Measurements from ENCODE around the gene ETV3. TPM values are rescaled to one million over a fixed set of nuclear protein-coding genes. Genes with fewer than 3 reads are reported as not detected.

ETV3 gene
- total and polyA plus RNA-seq, 5 donors from 2014 or later = 6.2 to 89.5 (median 9.0) TPM

DNA sequence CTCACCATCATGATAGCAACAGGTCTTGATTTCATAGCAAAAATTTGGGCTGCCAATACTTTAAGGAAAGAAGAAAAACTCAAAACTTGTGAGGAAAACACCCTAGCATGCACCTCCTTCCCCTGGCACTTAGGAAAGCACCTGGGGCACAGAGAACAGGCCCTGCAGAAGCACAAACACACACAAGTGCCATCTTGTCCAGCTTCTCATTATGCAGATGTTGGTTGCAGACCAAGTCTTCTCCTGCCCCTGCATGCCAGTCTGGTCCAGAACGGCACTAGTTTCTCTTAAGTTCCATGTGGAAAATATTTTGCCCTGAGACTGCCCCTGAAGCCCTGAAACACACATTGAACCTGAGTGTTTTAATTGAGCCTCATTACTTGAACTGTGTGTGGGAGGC lies 6.3 kb upstream of the ETV3 start:
- Mint-ChIP-seq H3K36me3 (no peaks in the 10 kb centered on the region), H3K4me3 (no peak overlapping the region), H3K27me3 (peaks cover 22% of the 10 kb centered on the region), H3K27ac (no peak overlapping the region), H3K4me1 (peaks cover 3 to 16% (median 5%) of the 10 kb centered on the region in 4 donors), H3K9me3 (no peaks in the 10 kb centered on the region)
- Histone ChIP-seq H3K27ac (ENCODE audit: insufficient read depth, low read length, poor library complexity, severe bottlenecking) (no peak overlapping the region), H3K36me3 (ENCODE audit: control insufficient read depth, insufficient read depth, low read length) (no peaks in the 10 kb centered on the region), H3K4me3 (ENCODE audit: low read depth, low read length) (no peak overlapping the region), H3K9me3 (ENCODE audit: control insufficient read depth in 2 of 2, low read length in 2 of 2) (no peaks in the 10 kb centered on the region), H3K27me3 (ENCODE audit: control insufficient read depth, insufficient read depth, low read length) (peaks cover 13% of the 10 kb centered on the region), H3K4me1 (ENCODE audit: control insufficient read depth, insufficient read depth, low read length, poor library complexity, severe bottlenecking) (no peaks in the 10 kb centered on the region)
- no peak for ATAC-seq (ENCODE audit: low read depth in 2 of 2)
- no peak for DNase-seq

GRCh38 chr1:157142765-157143423 lies 4.7 kb upstream of the ETV3 start:
- no peak overlapping the region for H3K27ac Mint-ChIP-seq
- H3K9me3 Mint-ChIP-seq = no peaks in the 10 kb centered on the region
- H3K9me3 ChIP-seq (ENCODE audit: control insufficient read depth in 2 of 2, low read length in 2 of 2) = no peaks in the 10 kb centered on the region
- peaks cover 22% of the 10 kb centered on the region for H3K27me3 Mint-ChIP-seq
- no peak for DNase-seq
- peaks cover 10% of the 10 kb centered on the region for H3K4me1 ChIP-seq (ENCODE audit: control insufficient read depth, insufficient read depth, low read length, poor library complexity, severe bottlenecking)
- no peaks in the 10 kb centered on the region for H3K36me3 Mint-ChIP-seq
- H3K27me3 ChIP-seq (ENCODE audit: control insufficient read depth, insufficient read depth, low read length) = peaks cover 11% of the 10 kb centered on the region
- H3K4me1 Mint-ChIP-seq = peaks cover 10 to 24% (median 13%) of the 10 kb centered on the region in 4 donors
- no peak overlapping the region for H3K4me3 ChIP-seq (ENCODE audit: low read depth, low read length)
- no peak overlapping the region for H3K27ac ChIP-seq (ENCODE audit: insufficient read depth, low read length, poor library complexity, severe bottlenecking)
- H3K4me3 Mint-ChIP-seq = peak overlapping the region in 1 of 4 donors; percentile 62
- H3K36me3 ChIP-seq (ENCODE audit: control insufficient read depth, insufficient read depth, low read length) = no peaks in the 10 kb centered on the region
- ATAC-seq (ENCODE audit: low read depth in 2 of 2) = no peak

- Mint-ChIP-seq H3K4me3 (no peak overlapping the region), H3K27me3 (peaks cover 22% of the 10 kb centered on the region), H3K27ac (no peak overlapping the region), H3K9me3 (no peaks in the 10 kb centered on the region), H3K36me3 (no peaks in the 10 kb centered on the region), H3K4me1 (peaks cover 10 to 29% (median 17%) of the 10 kb centered on the region in 4 donors)
- peaks cover 11% of the 10 kb centered on the region for H3K27me3 ChIP-seq (ENCODE audit: control insufficient read depth, insufficient read depth, low read length)
- H3K27ac ChIP-seq (ENCODE audit: insufficient read depth, low read length, poor library complexity, severe bottlenecking) = no peak overlapping the region
- peaks cover 16% of the 10 kb centered on the region for H3K4me1 ChIP-seq (ENCODE audit: control insufficient read depth, insufficient read depth, low read length, poor library complexity, severe bottlenecking)
- H3K4me3 ChIP-seq (ENCODE audit: low read depth, low read length) = no peak overlapping the region
- no peak for DNase-seq
- ATAC-seq (ENCODE audit: low read depth in 2 of 2) = no peak
- no peaks in the 10 kb centered on the region for H3K9me3 ChIP-seq (ENCODE audit: control insufficient read depth in 2 of 2, low read length in 2 of 2)
- no peaks in the 10 kb centered on the region for H3K36me3 ChIP-seq (ENCODE audit: control insufficient read depth, insufficient read depth, low read length)
These were observed 4.0 kb upstream of the ETV3 start for GRCh38 chr1:157142201-157142600.

DNA sequence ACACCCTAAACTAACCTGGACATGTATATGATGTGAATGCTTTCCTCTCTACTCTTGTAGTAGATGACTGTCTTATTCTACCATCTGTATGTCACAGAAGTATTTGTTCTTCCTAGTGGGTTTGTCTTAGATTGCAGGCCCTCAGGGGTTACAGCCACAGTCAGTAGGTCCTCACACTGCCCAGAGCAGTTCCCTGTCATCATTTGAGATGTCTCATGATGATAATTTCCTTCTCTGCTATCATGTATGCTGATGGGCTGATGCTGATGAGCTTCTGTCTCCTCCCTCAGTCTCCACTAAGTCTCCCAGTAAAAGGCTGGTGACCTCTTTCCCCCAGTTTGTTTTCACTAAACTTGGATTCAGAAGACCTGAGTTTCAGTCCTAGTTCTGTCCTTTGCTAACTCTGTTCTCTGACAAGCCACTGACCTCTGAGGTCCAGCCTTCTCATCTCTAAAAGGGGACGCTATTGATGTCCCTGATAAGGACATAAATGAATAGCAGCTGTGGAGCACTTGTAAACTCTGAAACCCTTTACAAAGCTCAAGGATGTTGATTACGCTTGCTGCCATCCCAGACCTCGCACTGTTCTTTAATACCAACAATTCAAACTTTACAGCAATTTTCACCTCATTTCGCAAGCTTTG lies 3.1 kb upstream of the ETV3 start:
- no peak for DNase-seq
- Mint-ChIP-seq H3K27me3 (peaks cover 22% of the 10 kb centered on the region), H3K27ac (peak overlapping the region; percentile 26 to 96 (median 42)), H3K9me3 (no peaks in the 10 kb centered on the region), H3K4me1 (peaks cover 17 to 38% (median 24%) of the 10 kb centered on the region in 4 donors), H3K36me3 (peaks cover 4% of the 10 kb centered on the region), H3K4me3 (peak overlapping the region in 1 of 4 donors; percentile 88)
- Histone ChIP-seq H3K9me3 (ENCODE audit: control insufficient read depth in 2 of 2, low read length in 2 of 2) (no peaks in the 10 kb centered on the region), H3K4me3 (ENCODE audit: low read depth, low read length) (no peak overlapping the region), H3K36me3 (ENCODE audit: control insufficient read depth, insufficient read depth, low read length) (no peaks in the 10 kb centered on the region), H3K4me1 (ENCODE audit: control insufficient read depth, insufficient read depth, low read length, poor library complexity, severe bottlenecking) (peaks cover 24% of the 10 kb centered on the region), H3K27ac (ENCODE audit: insufficient read depth, low read length, poor library complexity, severe bottlenecking) (no peak overlapping the region), H3K27me3 (ENCODE audit: control insufficient read depth, insufficient read depth, low read length) (peaks cover 4% of the 10 kb centered on the region)
- no peak for ATAC-seq (ENCODE audit: low read depth in 2 of 2)

DNA sequence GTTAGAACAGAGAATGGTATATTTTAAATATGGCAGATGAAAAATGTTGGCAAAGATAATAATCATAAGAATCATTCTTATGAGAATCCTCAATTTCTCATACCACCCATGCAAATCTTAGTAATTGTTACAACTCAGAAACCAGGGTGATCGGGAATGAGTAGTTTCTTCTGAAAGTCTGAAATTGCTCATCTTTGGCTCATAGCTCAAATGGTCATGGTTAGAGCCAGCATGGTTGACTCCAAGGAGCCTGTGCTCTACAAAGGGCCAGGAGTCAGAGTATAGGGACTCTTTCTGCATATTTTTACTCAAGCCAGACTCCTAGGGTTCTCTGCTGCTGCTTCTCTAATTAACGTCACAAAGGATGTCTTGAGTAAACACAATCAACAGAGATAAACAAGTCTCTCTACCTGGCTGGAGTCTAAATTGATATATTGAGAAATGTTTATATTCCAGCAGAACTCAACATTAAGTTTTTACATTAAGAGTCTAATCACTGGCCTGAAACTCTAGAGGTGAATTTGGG lies 1.9 kb upstream of the ETV3 start:
- H3K27me3 ChIP-seq (ENCODE audit: control insufficient read depth, insufficient read depth, low read length) = peaks cover 2% of the 10 kb centered on the region
- DNase-seq (no peak), ATAC-seq (ENCODE audit: low read depth in 2 of 2) (no peak)
- no peak overlapping the region for H3K4me3 ChIP-seq (ENCODE audit: low read depth, low read length)
- Mint-ChIP-seq H3K27me3 (peaks cover 22% of the 10 kb centered on the region), H3K36me3 (peaks cover 11% of the 10 kb centered on the region), H3K27ac (peak overlapping the region; percentile 42 to 96 (median 65)), H3K9me3 (no peaks in the 10 kb centered on the region), H3K4me3 (peak overlapping the region in 3 of 4 donors; percentile 14 to 95 (median 88)), H3K4me1 (peaks cover 18 to 44% (median 35%) of the 10 kb centered on the region in 4 donors)
- H3K9me3 ChIP-seq (ENCODE audit: control insufficient read depth in 2 of 2, low read length in 2 of 2) = no peaks in the 10 kb centered on the region
- peaks cover 5% of the 10 kb centered on the region for H3K36me3 ChIP-seq (ENCODE audit: control insufficient read depth, insufficient read depth, low read length)
- H3K4me1 ChIP-seq (ENCODE audit: control insufficient read depth, insufficient read depth, low read length, poor library complexity, severe bottlenecking) = peaks cover 35% of the 10 kb centered on the region
- no peak overlapping the region for H3K27ac ChIP-seq (ENCODE audit: insufficient read depth, low read length, poor library complexity, severe bottlenecking)

GRCh38 chr1:157139052-157139715 lies 989 bp upstream of the ETV3 start:
- Mint-ChIP-seq H3K27me3 (peaks cover 16% of the 10 kb centered on the region), H3K36me3 (peaks cover 19% of the 10 kb centered on the region), H3K27ac (peak overlapping the region; percentile 89 to 97 (median 96)), H3K4me1 (peaks cover 24 to 54% (median 43%) of the 10 kb centered on the region in 4 donors), H3K9me3 (no peaks in the 10 kb centered on the region), H3K4me3 (peak overlapping the region; percentile 88 to 97 (median 94))
- DNase-seq (no peak), ATAC-seq (ENCODE audit: low read depth in 2 of 2) (no peak)
- Histone ChIP-seq H3K36me3 (ENCODE audit: control insufficient read depth, insufficient read depth, low read length) (peaks cover 14% of the 10 kb centered on the region), H3K27me3 (ENCODE audit: control insufficient read depth, insufficient read depth, low read length) (no peaks in the 10 kb centered on the region), H3K27ac (ENCODE audit: insufficient read depth, low read length, poor library complexity, severe bottlenecking) (peak overlapping the region; percentile 94), H3K4me3 (ENCODE audit: low read depth, low read length) (peak overlapping the region; percentile 70), H3K9me3 (ENCODE audit: control insufficient read depth in 2 of 2, low read length in 2 of 2) (no peaks in the 10 kb centered on the region), H3K4me1 (ENCODE audit: control insufficient read depth, insufficient read depth, low read length, poor library complexity, severe bottlenecking) (peaks cover 43% of the 10 kb centered on the region)

GRCh38 chr1:157137408-157138219 lies 581 bp downstream of the ETV3 start:
- ATAC-seq (ENCODE audit: low read depth in 2 of 2) (peak in 1 of 2 donors; percentile 3), DNase-seq (peak in 1 of 3 donors; percentile 36)
- Mint-ChIP-seq H3K27me3 (peaks cover 4% of the 10 kb centered on the region), H3K27ac (peak overlapping the region; percentile 85 to 96 (median 88)), H3K4me3 (peak overlapping the region; percentile 88 to 98 (median 96)), H3K4me1 (peaks cover 38 to 70% (median 59%) of the 10 kb centered on the region in 4 donors), H3K9me3 (no peaks in the 10 kb centered on the region), H3K36me3 (peaks cover 27% of the 10 kb centered on the region)
- Histone ChIP-seq H3K36me3 (ENCODE audit: control insufficient read depth, insufficient read depth, low read length) (peaks cover 21% of the 10 kb centered on the region), H3K27me3 (ENCODE audit: control insufficient read depth, insufficient read depth, low read length) (no peaks in the 10 kb centered on the region), H3K27ac (ENCODE audit: insufficient read depth, low read length, poor library complexity, severe bottlenecking) (peak overlapping the region; percentile 94), H3K9me3 (ENCODE audit: control insufficient read depth in 2 of 2, low read length in 2 of 2) (no peaks in the 10 kb centered on the region), H3K4me1 (ENCODE audit: control insufficient read depth, insufficient read depth, low read length, poor library complexity, severe bottlenecking) (peaks cover 59% of the 10 kb centered on the region), H3K4me3 (ENCODE audit: low read depth, low read length) (peak overlapping the region; percentile 92)
